Bronchial epithelial cell (primary cell): ENCODE results near the gene SLC35C1. TPM values are rescaled to one million over a fixed set of nuclear protein-coding genes. Genes with fewer than 3 reads are reported as not detected.

Source experiments
- DNase-seq: peaks from one replicate; pipeline ENCODE4 v3.0.0-alpha.2; 2010; ENCODE audit warnings: low read depth
- FAIRE-seq: peaks from 2 replicates; lab custom pipeline; 2011; peaks lifted over from hg19 to GRCh38; lab: Jason Lieb, UNC
- H3K27me3 ChIP-seq: 2 replicates; pipeline ENCODE4 v1.5.1; 2011; ENCODE audit warnings: low read length; ENCODE audit not compliant: control insufficient read depth, insufficient read depth
- H3K36me3 ChIP-seq: 2 replicates; pipeline ENCODE4 v1.5.1; 2011; ENCODE audit warnings: low read length; ENCODE audit not compliant: control insufficient read depth, insufficient read depth
- H3K4me3 ChIP-seq: 2 replicates; pipeline ENCODE4 v1.5.1; 2011; ENCODE audit warnings: mild to moderate bottlenecking, low read depth, low read length, control low read depth
- total RNA-seq: library from RNA; depleted of rRNA; stranded (reverse); fragments of >200 nt; gene quantifications from 2 replicates; pipeline ENCODE4 v1.2.1, GENCODE V29; 2014
- TF ChIP-seq, protein P1 (sequence below): IDR thresholded peaks from 2 replicates; pipeline ENCODE4 v1.5.1; 2011; ENCODE audit warnings: mild to moderate bottlenecking, moderate library complexity, low read length, control low read depth, inconsistent platforms; ENCODE audit not compliant: insufficient read depth, severe bottlenecking

SLC35C1 gene
- total RNA-seq, 1 donor from 2014 or later, result 7.6 TPM

DNA sequence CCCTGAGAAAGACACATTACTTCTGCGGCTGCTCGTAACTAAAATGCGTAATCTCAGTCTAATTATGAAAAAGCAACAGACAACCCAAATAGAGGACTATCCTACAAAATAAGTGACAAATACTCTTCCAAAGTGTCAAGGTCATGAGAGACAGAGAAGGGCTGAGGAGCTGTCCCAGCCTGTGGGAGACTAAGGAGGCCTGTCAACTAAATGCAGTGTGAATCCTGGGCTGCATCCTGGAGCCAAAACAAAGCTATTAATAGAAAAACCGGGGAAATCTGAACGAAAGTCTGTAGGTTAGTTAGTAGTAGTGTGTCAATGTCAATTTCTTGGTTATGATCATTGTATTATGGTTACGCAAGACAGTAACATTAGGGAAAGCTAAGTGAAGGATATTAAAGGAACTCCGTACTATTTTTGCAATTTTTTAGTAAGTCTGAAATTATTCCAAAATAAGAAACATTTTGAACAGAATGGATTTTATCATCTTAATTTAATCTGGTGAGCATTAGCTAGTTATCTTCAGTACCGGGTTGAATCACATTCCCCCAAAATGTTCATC is 39.8 kb upstream of the SLC35C1 start:
- Histone ChIP-seq H3K36me3 (no peaks in the 10 kb centered on the region), H3K27me3 (no peaks in the 10 kb centered on the region), H3K4me3 (no peak overlapping the region)
- TF ChIP-seq, protein P1, sequence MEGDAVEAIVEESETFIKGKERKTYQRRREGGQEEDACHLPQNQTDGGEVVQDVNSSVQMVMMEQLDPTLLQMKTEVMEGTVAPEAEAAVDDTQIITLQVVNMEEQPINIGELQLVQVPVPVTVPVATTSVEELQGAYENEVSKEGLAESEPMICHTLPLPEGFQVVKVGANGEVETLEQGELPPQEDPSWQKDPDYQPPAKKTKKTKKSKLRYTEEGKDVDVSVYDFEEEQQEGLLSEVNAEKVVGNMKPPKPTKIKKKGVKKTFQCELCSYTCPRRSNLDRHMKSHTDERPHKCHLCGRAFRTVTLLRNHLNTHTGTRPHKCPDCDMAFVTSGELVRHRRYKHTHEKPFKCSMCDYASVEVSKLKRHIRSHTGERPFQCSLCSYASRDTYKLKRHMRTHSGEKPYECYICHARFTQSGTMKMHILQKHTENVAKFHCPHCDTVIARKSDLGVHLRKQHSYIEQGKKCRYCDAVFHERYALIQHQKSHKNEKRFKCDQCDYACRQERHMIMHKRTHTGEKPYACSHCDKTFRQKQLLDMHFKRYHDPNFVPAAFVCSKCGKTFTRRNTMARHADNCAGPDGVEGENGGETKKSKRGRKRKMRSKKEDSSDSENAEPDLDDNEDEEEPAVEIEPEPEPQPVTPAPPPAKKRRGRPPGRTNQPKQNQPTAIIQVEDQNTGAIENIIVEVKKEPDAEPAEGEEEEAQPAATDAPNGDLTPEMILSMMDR, result no peak
- DNase-seq (no peak), FAIRE-seq (no peak)

DNA sequence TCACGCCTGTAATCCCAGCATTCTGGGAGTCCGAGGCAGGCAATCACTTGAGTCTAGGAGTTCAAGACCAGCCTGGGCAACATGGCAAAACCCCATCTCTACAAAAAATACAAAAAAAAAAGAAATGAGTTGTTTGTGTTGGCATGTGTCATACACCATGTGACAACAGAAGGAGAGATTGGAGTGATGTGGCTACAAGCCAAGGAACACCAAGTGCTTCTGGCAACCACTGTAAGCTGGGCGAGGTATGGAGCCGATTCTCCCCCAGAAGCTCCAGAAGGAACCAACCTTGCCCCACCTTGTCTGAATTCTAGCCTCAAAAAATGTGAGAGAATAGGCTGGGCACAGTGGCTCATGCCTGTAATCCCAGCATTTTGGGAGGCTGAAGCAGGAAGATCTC is 39.1 kb upstream of the SLC35C1 start:
- Histone ChIP-seq H3K36me3 (no peaks in the 10 kb centered on the region), H3K4me3 (no peak overlapping the region), H3K27me3 (no peaks in the 10 kb centered on the region)
- DNase-seq (no peak), FAIRE-seq (no peak)
- TF ChIP-seq, protein P1, result no peak

DNA sequence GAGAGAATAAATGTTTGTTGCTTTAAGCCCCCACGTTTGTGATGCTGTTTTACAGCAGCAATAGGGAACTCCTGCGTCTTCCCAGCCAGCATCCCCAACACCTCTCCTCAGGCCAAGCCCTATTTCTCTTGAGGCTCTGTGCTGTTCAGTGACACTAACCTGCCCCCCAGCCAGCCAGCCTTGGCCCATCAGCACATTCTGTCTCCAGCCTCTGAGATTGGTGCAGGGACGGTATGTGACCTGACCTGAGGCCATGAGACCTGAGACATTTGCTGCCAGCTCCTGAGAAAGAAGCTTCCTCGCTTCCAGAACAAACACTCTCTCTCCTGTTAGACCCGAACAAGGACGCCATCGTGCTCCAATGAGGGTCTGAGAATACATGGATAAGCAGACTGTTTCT is 38.5 kb upstream of the SLC35C1 start:
- H3K27me3 ChIP-seq, result no peaks in the 10 kb centered on the region
- FAIRE-seq, result peak; percentile 58
- no peak overlapping the region for H3K4me3 ChIP-seq
- DNase-seq, result no peak
- TF ChIP-seq, protein P1, result no peak
- no peaks in the 10 kb centered on the region for H3K36me3 ChIP-seq

DNA sequence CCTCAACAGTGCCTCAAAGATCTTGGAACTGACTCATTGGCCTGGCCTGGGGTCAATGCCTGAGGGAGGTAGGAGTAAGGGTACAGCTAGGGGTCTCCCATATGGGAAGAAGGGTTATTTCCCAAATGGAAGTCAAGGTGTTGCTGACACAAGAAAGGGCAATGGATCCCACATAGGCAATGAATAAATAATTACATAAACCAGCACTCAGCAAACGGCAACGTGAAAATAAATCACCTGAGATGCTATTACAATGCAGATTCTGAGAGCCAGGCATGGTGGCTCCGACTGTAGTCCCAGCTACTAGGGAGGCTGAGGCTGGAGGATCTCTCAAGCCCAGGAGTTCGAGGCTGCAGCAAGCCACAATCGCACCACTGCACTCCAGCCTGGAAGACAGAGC is 36.5 kb upstream of the SLC35C1 start:
- DNase-seq (no peak), FAIRE-seq (no peak)
- Histone ChIP-seq H3K27me3 (no peaks in the 10 kb centered on the region), H3K4me3 (no peak overlapping the region), H3K36me3 (no peaks in the 10 kb centered on the region)
- TF ChIP-seq, protein P1, result no peak

DNA sequence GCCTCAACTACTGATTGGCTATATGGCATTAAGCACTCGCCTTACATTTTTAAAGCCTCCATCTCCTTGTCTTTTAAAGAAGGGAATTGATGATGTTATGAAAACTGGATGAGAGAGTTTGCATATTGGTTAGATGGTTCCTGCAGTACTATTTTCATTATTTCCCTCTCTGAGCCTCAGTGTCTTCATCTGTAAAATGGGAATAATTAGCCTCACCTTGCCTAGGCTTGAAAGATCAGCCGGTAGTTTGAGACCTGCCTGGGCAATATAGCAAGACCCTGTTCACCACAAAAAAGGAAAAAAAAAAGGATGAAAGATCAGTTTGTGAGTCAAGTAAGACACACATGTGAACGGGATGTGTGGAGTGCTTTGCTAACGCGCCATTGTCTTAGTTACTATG is 35.0 kb upstream of the SLC35C1 start:
- FAIRE-seq, result peak; percentile 13
- no peak overlapping the region for H3K4me3 ChIP-seq
- H3K36me3 ChIP-seq, result no peaks in the 10 kb centered on the region
- peaks cover 2% of the 10 kb centered on the region for H3K27me3 ChIP-seq
- no peak for DNase-seq
- TF ChIP-seq, protein P1, result no peak

DNA sequence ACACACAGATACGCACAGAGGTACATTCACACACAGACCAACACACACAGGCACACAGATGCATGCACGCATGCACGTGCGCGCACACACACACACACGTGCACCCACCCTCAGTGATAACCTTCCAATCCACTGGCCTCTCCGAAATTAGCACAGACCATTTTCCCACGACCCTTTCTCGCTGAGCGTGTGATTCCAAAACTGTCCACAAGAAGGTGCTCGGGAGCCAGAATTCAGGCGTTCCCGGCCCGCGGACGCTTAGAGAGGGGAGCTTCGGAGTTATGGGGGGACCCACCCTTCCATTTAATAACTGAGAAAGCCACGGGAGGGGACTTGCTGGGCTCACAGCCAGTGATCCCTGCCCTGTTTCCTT is 33.8 kb upstream of the SLC35C1 start:
- DNase-seq (peak; percentile 39), FAIRE-seq (no peak)
- Histone ChIP-seq H3K27me3 (peaks cover 2% of the 10 kb centered on the region), H3K36me3 (no peaks in the 10 kb centered on the region), H3K4me3 (peak overlapping the region; percentile 42)
- TF ChIP-seq, protein P1, result peak; percentile 84
